ENCODE data around the gene PAQR3. TPM values are rescaled to one million over a fixed set of nuclear protein-coding genes. Genes with fewer than 3 reads are reported as not detected.

Gene PAQR3
- total and polyA plus RNA-seq, 5 donors from 2014 or later = 6.5 to 23.5 (median 11.2) TPM

GRCh38 chr4:78940752-78941151, 1.5 kb upstream of the PAQR3 start:
- no peak overlapping the region for H3K27ac ChIP-seq (ENCODE audit: insufficient read depth, low read length, poor library complexity, severe bottlenecking)
- Mint-ChIP-seq H3K27ac (no peak overlapping the region), H3K36me3 (no peaks in the 10 kb centered on the region), H3K4me1 (peaks cover 3 to 40% (median 22%) of the 10 kb centered on the region in 4 donors), H3K9me3 (peaks cover 0 to 2% (median 0%) of the 10 kb centered on the region in 7 donors), H3K4me3 (peak overlapping the region in 1 of 4 donors; percentile 7), H3K27me3 (peaks cover 25% of the 10 kb centered on the region)
- H3K9me3 ChIP-seq (ENCODE audit: control insufficient read depth in 2 of 2, low read length in 2 of 2) = no peaks in the 10 kb centered on the region
- no peaks in the 10 kb centered on the region for H3K36me3 ChIP-seq (ENCODE audit: control insufficient read depth, insufficient read depth, low read length)
- ATAC-seq (ENCODE audit: low read depth in 2 of 2) (no peak), DNase-seq (peak in 1 of 3 donors; percentile 18)
- peaks cover 18% of the 10 kb centered on the region for H3K4me1 ChIP-seq (ENCODE audit: control insufficient read depth, insufficient read depth, low read length, poor library complexity, severe bottlenecking)
- H3K27me3 ChIP-seq (ENCODE audit: control insufficient read depth, insufficient read depth, low read length) = peaks cover 10% of the 10 kb centered on the region
- H3K4me3 ChIP-seq (ENCODE audit: low read depth, low read length) = no peak overlapping the region

- Mint-ChIP-seq H3K4me1 (peaks cover 9 to 43% (median 22%) of the 10 kb centered on the region in 4 donors), H3K36me3 (no peaks in the 10 kb centered on the region), H3K27me3 (peaks cover 19% of the 10 kb centered on the region), H3K27ac (peak overlapping the region; percentile 70 to 85 (median 74)), H3K4me3 (peak overlapping the region; percentile 85 to 89 (median 87)), H3K9me3 (peaks cover 0 to 2% (median 0%) of the 10 kb centered on the region in 7 donors)
- Histone ChIP-seq H3K4me3 (ENCODE audit: low read depth, low read length) (peak overlapping the region; percentile 90), H3K4me1 (ENCODE audit: control insufficient read depth, insufficient read depth, low read length, poor library complexity, severe bottlenecking) (peaks cover 18% of the 10 kb centered on the region), H3K36me3 (ENCODE audit: control insufficient read depth, insufficient read depth, low read length) (peaks cover 4% of the 10 kb centered on the region), H3K27me3 (ENCODE audit: control insufficient read depth, insufficient read depth, low read length) (peaks cover 4% of the 10 kb centered on the region), H3K27ac (ENCODE audit: insufficient read depth, low read length, poor library complexity, severe bottlenecking) (no peak overlapping the region), H3K9me3 (ENCODE audit: control insufficient read depth in 2 of 2, low read length in 2 of 2) (no peaks in the 10 kb centered on the region)
- ATAC-seq (ENCODE audit: low read depth in 2 of 2) = no peak
- no peak for DNase-seq
Measured at GRCh38 chr4:78939667-78940008, 400 bp upstream of the PAQR3 start.

GRCh38 chr4:78938474-78938867, 767 bp downstream of the PAQR3 start:
- H3K9me3 ChIP-seq (ENCODE audit: control insufficient read depth in 2 of 2, low read length in 2 of 2) = no peaks in the 10 kb centered on the region
- Mint-ChIP-seq H3K9me3 (peaks cover 0 to 2% (median 0%) of the 10 kb centered on the region in 7 donors), H3K36me3 (peaks cover 8% of the 10 kb centered on the region), H3K27me3 (peaks cover 10% of the 10 kb centered on the region), H3K27ac (peak overlapping the region; percentile 92 to 96 (median 93)), H3K4me1 (peaks cover 9 to 48% (median 26%) of the 10 kb centered on the region in 4 donors), H3K4me3 (peak overlapping the region; percentile 90 to 97 (median 96))
- H3K27ac ChIP-seq (ENCODE audit: insufficient read depth, low read length, poor library complexity, severe bottlenecking) = no peak overlapping the region
- H3K4me3 ChIP-seq (ENCODE audit: low read depth, low read length) = peak overlapping the region; percentile 87
- peaks cover 18% of the 10 kb centered on the region for H3K4me1 ChIP-seq (ENCODE audit: control insufficient read depth, insufficient read depth, low read length, poor library complexity, severe bottlenecking)
- ATAC-seq (ENCODE audit: low read depth in 2 of 2) = no peak
- no peaks in the 10 kb centered on the region for H3K27me3 ChIP-seq (ENCODE audit: control insufficient read depth, insufficient read depth, low read length)
- H3K36me3 ChIP-seq (ENCODE audit: control insufficient read depth, insufficient read depth, low read length) = peaks cover 4% of the 10 kb centered on the region
- DNase-seq = peak in 1 of 3 donors; percentile 23

- Mint-ChIP-seq H3K27me3 (peaks cover 10% of the 10 kb centered on the region), H3K4me3 (peak overlapping the region; percentile 69 to 91 (median 82)), H3K4me1 (peaks cover 9 to 51% (median 26%) of the 10 kb centered on the region in 4 donors), H3K36me3 (peaks cover 11% of the 10 kb centered on the region), H3K9me3 (peaks cover 0 to 2% (median 0%) of the 10 kb centered on the region in 7 donors), H3K27ac (peak overlapping the region in 1 of 3 donors; percentile 70)
- no peaks in the 10 kb centered on the region for H3K9me3 ChIP-seq (ENCODE audit: control insufficient read depth in 2 of 2, low read length in 2 of 2)
- no peak for DNase-seq
- peaks cover 18% of the 10 kb centered on the region for H3K4me1 ChIP-seq (ENCODE audit: control insufficient read depth, insufficient read depth, low read length, poor library complexity, severe bottlenecking)
- peaks cover 7% of the 10 kb centered on the region for H3K36me3 ChIP-seq (ENCODE audit: control insufficient read depth, insufficient read depth, low read length)
- no peak overlapping the region for H3K27ac ChIP-seq (ENCODE audit: insufficient read depth, low read length, poor library complexity, severe bottlenecking)
- ATAC-seq (ENCODE audit: low read depth in 2 of 2) = no peak
- peak overlapping the region; percentile 87 for H3K4me3 ChIP-seq (ENCODE audit: low read depth, low read length)
- H3K27me3 ChIP-seq (ENCODE audit: control insufficient read depth, insufficient read depth, low read length) = no peaks in the 10 kb centered on the region
Measured at GRCh38 chr4:78937837-78938236, 1.4 kb downstream of the PAQR3 start.

- H3K9me3 Mint-ChIP-seq = peaks cover 0 to 2% (median 0%) of the 10 kb centered on the region in 7 donors
- peak overlapping the region in 1 of 3 donors; percentile 33 for H3K27ac Mint-ChIP-seq
- H3K9me3 ChIP-seq (ENCODE audit: control insufficient read depth in 2 of 2, low read length in 2 of 2) = no peaks in the 10 kb centered on the region
- peaks cover 12% of the 10 kb centered on the region for H3K36me3 ChIP-seq (ENCODE audit: control insufficient read depth, insufficient read depth, low read length)
- H3K4me1 ChIP-seq (ENCODE audit: control insufficient read depth, insufficient read depth, low read length, poor library complexity, severe bottlenecking) = peaks cover 18% of the 10 kb centered on the region
- H3K27me3 Mint-ChIP-seq = peaks cover 3% of the 10 kb centered on the region
- H3K4me3 ChIP-seq (ENCODE audit: low read depth, low read length) = no peak overlapping the region
- peak overlapping the region in 2 of 4 donors; percentile 73 to 90 for H3K4me3 Mint-ChIP-seq
- peaks cover 9 to 53% (median 28%) of the 10 kb centered on the region in 4 donors for H3K4me1 Mint-ChIP-seq
- no peak overlapping the region for H3K27ac ChIP-seq (ENCODE audit: insufficient read depth, low read length, poor library complexity, severe bottlenecking)
- H3K27me3 ChIP-seq (ENCODE audit: control insufficient read depth, insufficient read depth, low read length) = no peaks in the 10 kb centered on the region
- DNase-seq (no peak), ATAC-seq (ENCODE audit: low read depth in 2 of 2) (no peak)
- peaks cover 16% of the 10 kb centered on the region for H3K36me3 Mint-ChIP-seq
Measured at GRCh38 chr4:78936989-78937388, 2.2 kb downstream of the PAQR3 start.

GRCh38 chr4:78930016-78930629, 9.1 kb downstream of the PAQR3 start:
- H3K36me3 ChIP-seq (ENCODE audit: control insufficient read depth, insufficient read depth, low read length) = peaks cover 39% of the 10 kb centered on the region
- H3K4me3 ChIP-seq (ENCODE audit: low read depth, low read length) = no peak overlapping the region
- H3K9me3 Mint-ChIP-seq = no peaks in the 10 kb centered on the region
- H3K27me3 Mint-ChIP-seq = no peaks in the 10 kb centered on the region
- no peak overlapping the region for H3K27ac ChIP-seq (ENCODE audit: insufficient read depth, low read length, poor library complexity, severe bottlenecking)
- no peak for ATAC-seq (ENCODE audit: low read depth in 2 of 2)
- H3K27ac Mint-ChIP-seq = no peak overlapping the region
- H3K27me3 ChIP-seq (ENCODE audit: control insufficient read depth, insufficient read depth, low read length) = no peaks in the 10 kb centered on the region
- H3K4me1 Mint-ChIP-seq = peaks cover 8 to 18% (median 17%) of the 10 kb centered on the region in 4 donors
- DNase-seq = no peak
- peaks cover 56% of the 10 kb centered on the region for H3K36me3 Mint-ChIP-seq
- no peak overlapping the region for H3K4me3 Mint-ChIP-seq
- H3K4me1 ChIP-seq (ENCODE audit: control insufficient read depth, insufficient read depth, low read length, poor library complexity, severe bottlenecking) = no peaks in the 10 kb centered on the region
- no peaks in the 10 kb centered on the region for H3K9me3 ChIP-seq (ENCODE audit: control insufficient read depth in 2 of 2, low read length in 2 of 2)

GRCh38 chr4:78928835-78929234, 10.4 kb downstream of the PAQR3 start:
- H3K4me3 ChIP-seq (ENCODE audit: low read depth, low read length) = no peak overlapping the region
- Mint-ChIP-seq H3K27ac (peak overlapping the region in 1 of 3 donors; percentile 57), H3K4me1 (peaks cover 8 to 18% (median 11%) of the 10 kb centered on the region in 4 donors), H3K27me3 (no peaks in the 10 kb centered on the region), H3K36me3 (peaks cover 53% of the 10 kb centered on the region), H3K9me3 (no peaks in the 10 kb centered on the region), H3K4me3 (no peak overlapping the region)
- H3K9me3 ChIP-seq (ENCODE audit: control insufficient read depth in 2 of 2, low read length in 2 of 2) = no peaks in the 10 kb centered on the region
- H3K27me3 ChIP-seq (ENCODE audit: control insufficient read depth, insufficient read depth, low read length) = no peaks in the 10 kb centered on the region
- DNase-seq = no peak
- no peak overlapping the region for H3K27ac ChIP-seq (ENCODE audit: insufficient read depth, low read length, poor library complexity, severe bottlenecking)
- ATAC-seq (ENCODE audit: low read depth in 2 of 2) = no peak
- H3K36me3 ChIP-seq (ENCODE audit: control insufficient read depth, insufficient read depth, low read length) = peaks cover 44% of the 10 kb centered on the region
- no peaks in the 10 kb centered on the region for H3K4me1 ChIP-seq (ENCODE audit: control insufficient read depth, insufficient read depth, low read length, poor library complexity, severe bottlenecking)

GRCh38 chr4:78926826-78927225, 12.4 kb downstream of the PAQR3 start:
- no peak for ATAC-seq (ENCODE audit: low read depth in 2 of 2)
- no peak overlapping the region for H3K4me3 ChIP-seq (ENCODE audit: low read depth, low read length)
- no peak overlapping the region for H3K27ac ChIP-seq (ENCODE audit: insufficient read depth, low read length, poor library complexity, severe bottlenecking)
- DNase-seq = no peak
- no peaks in the 10 kb centered on the region for H3K4me1 ChIP-seq (ENCODE audit: control insufficient read depth, insufficient read depth, low read length, poor library complexity, severe bottlenecking)
- no peaks in the 10 kb centered on the region for H3K9me3 ChIP-seq (ENCODE audit: control insufficient read depth in 2 of 2, low read length in 2 of 2)
- peaks cover 48% of the 10 kb centered on the region for H3K36me3 ChIP-seq (ENCODE audit: control insufficient read depth, insufficient read depth, low read length)
- Mint-ChIP-seq H3K4me1 (peaks cover 3 to 19% (median 13%) of the 10 kb centered on the region in 4 donors), H3K36me3 (peaks cover 51% of the 10 kb centered on the region), H3K4me3 (no peak overlapping the region), H3K27me3 (no peaks in the 10 kb centered on the region), H3K27ac (no peak overlapping the region), H3K9me3 (no peaks in the 10 kb centered on the region)
- H3K27me3 ChIP-seq (ENCODE audit: control insufficient read depth, insufficient read depth, low read length) = no peaks in the 10 kb centered on the region
